ENCODE data around the gene CCDC146.

DNA sequence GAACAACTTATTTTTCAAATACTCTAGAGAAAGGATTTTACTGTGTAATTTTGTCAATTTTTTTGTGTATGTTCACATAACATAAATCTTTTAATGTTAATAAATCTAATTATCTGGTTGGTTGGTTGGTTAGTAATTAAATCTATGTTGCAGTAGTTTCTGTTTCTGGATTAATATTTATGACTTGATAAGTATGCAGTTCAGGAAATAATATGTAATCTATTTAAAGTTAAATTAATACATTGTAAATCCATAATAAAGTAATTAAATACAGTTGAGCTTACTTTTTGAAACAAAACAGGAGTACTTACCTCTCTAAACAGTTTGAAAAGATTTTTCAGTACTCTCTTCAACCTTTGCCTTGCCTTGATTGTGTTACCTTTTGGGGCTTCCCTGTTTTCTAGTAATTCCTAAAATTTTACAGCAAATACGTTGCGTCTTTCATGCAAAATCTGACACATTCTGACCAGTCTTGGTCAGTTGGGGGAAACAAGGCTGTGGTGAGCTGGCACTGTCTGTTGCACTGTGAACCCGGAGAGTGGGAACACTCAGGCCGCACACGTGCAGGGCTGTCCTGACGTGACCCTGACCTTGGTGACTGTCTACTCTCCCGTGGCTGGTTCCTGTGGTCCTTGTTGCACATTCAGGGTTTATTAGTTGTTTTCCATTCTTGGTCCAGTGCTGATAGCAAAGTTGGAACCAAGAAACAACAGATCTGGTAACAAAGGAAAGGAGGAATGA, 122.8 kb downstream of the CCDC146 start:
- TF ChIP-seq CTCF (IDR thresholded peaks at IDR 0.05) (no peak), POLR2A (IDR thresholded peaks at IDR 0.05) (no peak), POLR2AphosphoS5 (IDR thresholded peaks at IDR 0.05) (no peak), EP300 (IDR thresholded peaks at IDR 0.05; ENCODE audit: low read depth) (no peak)
